Keratinocyte (primary cell): ENCODE measurements around the gene TAL1. TPM values are rescaled to one million over a fixed set of nuclear protein-coding genes. Genes with fewer than 3 reads are reported as not detected.

Experiments used
- DNase-seq: peaks from one replicate; pipeline ENCODE4 v3.0.0-alpha.2; 2011; ENCODE audit warnings: low read depth, missing footprints, low spot score
- FAIRE-seq: peaks from 2 replicates; lab custom pipeline; 2011; peaks lifted over from hg19 to GRCh38; lab: Jason Lieb, UNC
- H2AFZ ChIP-seq: 2 replicates; pipeline ENCODE4 v1.6.0; 2012; ENCODE audit warnings: low read length, control low read depth, inconsistent platforms; ENCODE audit not compliant: control insufficient read depth
- H3K27ac ChIP-seq: 2 replicates; pipeline ENCODE4 v1.5.1; 2011; ENCODE audit warnings: low read length; ENCODE audit not compliant: control insufficient read depth, insufficient read depth
- H3K27me3 ChIP-seq: 3 replicates; pipeline ENCODE4 v1.6.0; 2011; ENCODE audit warnings: low read length; ENCODE audit not compliant: control insufficient read depth, insufficient read depth; ENCODE audit errors: extremely low read depth
- H3K36me3 ChIP-seq, 2 experiments: 2 replicates in 1 of 2; 3 replicates in 1 of 2; pipeline ENCODE4 v1.5.1; 2011; ENCODE audit warnings: low read length in 2 of 2, mild to moderate bottlenecking in 1 of 2; ENCODE audit not compliant: control insufficient read depth in 2 of 2, insufficient read depth in 2 of 2; ENCODE audit errors: extremely low read depth in 1 of 2
- H3K4me1 ChIP-seq: 3 replicates; pipeline ENCODE4 v1.5.1; 2011; ENCODE audit warnings: low read length; ENCODE audit not compliant: control insufficient read depth, insufficient read depth; ENCODE audit errors: extremely low read depth
- H3K4me2 ChIP-seq: 3 replicates; pipeline ENCODE4 v1.6.0; 2011; ENCODE audit warnings: low read depth, low read length; ENCODE audit not compliant: control insufficient read depth, insufficient read depth; ENCODE audit errors: extremely low read depth
- H3K4me3 ChIP-seq, 3 experiments: fragments of 200-600 bp in 1 of 3; sonication (generic) in 1 of 3; 2 replicates in 2 of 3; 3 replicates in 1 of 3; pipeline ENCODE4 v1.5.1; 2011 to 2016; ENCODE audit warnings: low read length in 3 of 3, mild to moderate bottlenecking in 3 of 3, control low read depth in 2 of 3, inconsistent platforms in 1 of 3, low read depth in 1 of 3, mixed read lengths in 1 of 3, mixed run types in 1 of 3, moderate library complexity in 1 of 3; ENCODE audit not compliant: control insufficient read depth in 2 of 3, insufficient read depth in 2 of 3; ENCODE audit errors: extremely low read depth in 1 of 3
- H3K79me2 ChIP-seq: 2 replicates; pipeline ENCODE4 v1.6.0; 2012; ENCODE audit warnings: low read length; ENCODE audit not compliant: control insufficient read depth, insufficient read depth
- H3K9ac ChIP-seq: 3 replicates; pipeline ENCODE4 v1.6.0; 2011; ENCODE audit warnings: low read length; ENCODE audit not compliant: control insufficient read depth, insufficient read depth; ENCODE audit errors: extremely low read depth
- H3K9me1 ChIP-seq: 3 replicates; pipeline ENCODE4 v1.6.0; 2011; ENCODE audit warnings: low read length; ENCODE audit not compliant: control insufficient read depth, insufficient read depth; ENCODE audit errors: extremely low read depth
- H3K9me3 ChIP-seq: 2 replicates; pipeline ENCODE4 v1.5.1; 2012; ENCODE audit warnings: low read depth, low read length; ENCODE audit not compliant: control insufficient read depth
- H4K20me1 ChIP-seq: 3 replicates; pipeline ENCODE4 v1.6.0; 2011; ENCODE audit warnings: low read length; ENCODE audit not compliant: control insufficient read depth, insufficient read depth; ENCODE audit errors: extremely low read depth
- EZH2 ChIP-seq: IDR thresholded peaks from one replicate; pipeline ENCODE4 v1.6.1; 2012; ENCODE audit warnings: inconsistent platforms, mild to moderate bottlenecking, low read length, moderate library complexity
- dilution Hi-C: fragments of 300-500 bp; cut with MboI; formaldehyde crosslinking; loops from one replicate; pipeline ENCODE4 v1.7.0; 2020; ENCODE audit warnings: low sequenced_read_pairs; ENCODE audit not compliant: extremely low pct_ligation_motif_present
- polyA plus RNA-seq, 5 experiments: library from polyadenylated mRNA; depleted of rRNA in 3 of 5; stranded (reverse) in 3 of 5; stranded (forward) in 1 of 5; unstranded in 1 of 5; fragments of >200 nt; gene quantifications; 1 replicate in 1 of 5; 2 replicates in 3 of 5; 3 replicates in 1 of 5; pipeline versions ENCODE4 v1.2.1 to v1.2.3, GENCODE V29; 2011 to 2012; ENCODE audit warnings: missing spikeins in 2 of 5, low read depth in 1 of 5, low replicate concordance in 1 of 5
- TF ChIP-seq, protein P1 (sequence below), 3 experiments: IDR thresholded peaks in 1 of 3; conservative IDR thresholded peaks in 1 of 3; optimal IDR thresholded peaks in 1 of 3; 2 replicates in 2 of 3; 3 replicates in 1 of 3; pipeline versions ENCODE3 to v1.5.1; 2011; ENCODE audit warnings: low read length in 3 of 3, mild to moderate bottlenecking in 3 of 3, moderate library complexity in 2 of 3, control low read depth in 1 of 3, inconsistent platforms in 1 of 3; ENCODE audit not compliant: insufficient read depth in 2 of 3; ENCODE audit errors: extremely low read depth in 1 of 3

Gene TAL1
- polyA plus RNA-seq, 1 donor (not counting 4 experiments of a cell fraction or from before 2014, with no cell fraction given): not detected

GRCh38 chr1:47225430-47226100, 6.5 kb downstream of the TAL1 start:
- H3K4me1 ChIP-seq: no peaks in the 10 kb centered on the region
- no peak overlapping the region for H3K9ac ChIP-seq
- H2AFZ ChIP-seq: no peak overlapping the region
- H3K9me3 ChIP-seq: no peaks in the 10 kb centered on the region
- no peak overlapping the region for H3K27ac ChIP-seq
- H4K20me1 ChIP-seq: peaks cover 5% of the 10 kb centered on the region
- no peaks in the 10 kb centered on the region for H3K9me1 ChIP-seq
- H3K4me3 ChIP-seq: no peak overlapping the region
- DNase-seq (no peak), FAIRE-seq (no peak)
- TF ChIP-seq EZH2: no peak
- TF ChIP-seq, protein P1, sequence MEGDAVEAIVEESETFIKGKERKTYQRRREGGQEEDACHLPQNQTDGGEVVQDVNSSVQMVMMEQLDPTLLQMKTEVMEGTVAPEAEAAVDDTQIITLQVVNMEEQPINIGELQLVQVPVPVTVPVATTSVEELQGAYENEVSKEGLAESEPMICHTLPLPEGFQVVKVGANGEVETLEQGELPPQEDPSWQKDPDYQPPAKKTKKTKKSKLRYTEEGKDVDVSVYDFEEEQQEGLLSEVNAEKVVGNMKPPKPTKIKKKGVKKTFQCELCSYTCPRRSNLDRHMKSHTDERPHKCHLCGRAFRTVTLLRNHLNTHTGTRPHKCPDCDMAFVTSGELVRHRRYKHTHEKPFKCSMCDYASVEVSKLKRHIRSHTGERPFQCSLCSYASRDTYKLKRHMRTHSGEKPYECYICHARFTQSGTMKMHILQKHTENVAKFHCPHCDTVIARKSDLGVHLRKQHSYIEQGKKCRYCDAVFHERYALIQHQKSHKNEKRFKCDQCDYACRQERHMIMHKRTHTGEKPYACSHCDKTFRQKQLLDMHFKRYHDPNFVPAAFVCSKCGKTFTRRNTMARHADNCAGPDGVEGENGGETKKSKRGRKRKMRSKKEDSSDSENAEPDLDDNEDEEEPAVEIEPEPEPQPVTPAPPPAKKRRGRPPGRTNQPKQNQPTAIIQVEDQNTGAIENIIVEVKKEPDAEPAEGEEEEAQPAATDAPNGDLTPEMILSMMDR (optimal IDR thresholded peaks at IDR 0.05 in 1 of 3, IDR thresholded peaks at IDR 0.05 in 1 of 3, conservative IDR thresholded peaks at IDR 0.05 in 1 of 3; ENCODE audit: extremely low read depth in 1 of 3, insufficient read depth in 2 of 3, low read length in 3 of 3): no peak
- peaks cover 82% of the 10 kb centered on the region for H3K27me3 ChIP-seq
- no peak overlapping the region for H3K4me2 ChIP-seq
- H3K36me3 ChIP-seq: no peaks in the 10 kb centered on the region
- dilution Hi-C loops: no loop called here
- H3K79me2 ChIP-seq: no peaks in the 10 kb centered on the region

DNA sequence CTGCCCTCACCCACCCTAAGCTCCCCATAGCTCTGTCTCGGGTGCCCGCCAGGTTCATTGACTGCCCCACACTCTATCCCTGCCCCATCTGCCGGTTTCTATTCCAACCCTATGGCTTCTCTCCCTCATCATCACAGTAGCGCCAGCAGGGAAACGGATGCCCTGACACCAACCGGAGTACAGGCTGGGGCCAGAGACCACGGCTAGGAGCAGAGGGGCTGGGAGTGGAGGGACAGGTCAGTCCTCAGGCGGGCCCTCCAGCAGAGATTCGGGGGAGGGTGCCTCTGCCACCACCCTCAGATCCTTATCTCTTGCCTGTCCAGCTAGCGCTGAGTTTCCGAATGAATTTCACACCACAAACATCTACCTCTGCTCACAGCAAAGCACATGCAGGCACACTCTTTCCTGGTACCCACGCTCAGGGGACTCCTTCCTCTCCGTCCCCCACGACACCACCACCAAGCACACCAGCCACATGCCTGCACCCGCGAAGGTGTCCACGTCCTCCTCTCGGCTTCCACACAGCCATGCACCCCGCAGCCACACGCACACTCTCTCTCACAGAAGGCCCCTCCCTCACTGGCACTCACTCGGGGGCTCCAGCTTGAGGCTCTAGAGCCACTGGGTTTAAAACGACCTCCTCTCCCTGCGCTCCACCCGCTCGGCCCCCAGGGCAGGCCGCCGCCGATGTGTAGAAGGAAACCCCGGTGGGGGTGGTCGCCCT, 7.2 kb downstream of the TAL1 start:
- no peaks in the 10 kb centered on the region for H3K9me3 ChIP-seq
- no peak overlapping the region for H2AFZ ChIP-seq
- H3K9me1 ChIP-seq: no peaks in the 10 kb centered on the region
- H3K4me1 ChIP-seq: no peaks in the 10 kb centered on the region
- no peak overlapping the region for H3K9ac ChIP-seq
- H3K27ac ChIP-seq: no peak overlapping the region
- H3K36me3 ChIP-seq: no peaks in the 10 kb centered on the region
- H3K4me3 ChIP-seq: no peak overlapping the region
- H3K27me3 ChIP-seq: peaks cover 75% of the 10 kb centered on the region
- H3K79me2 ChIP-seq: no peaks in the 10 kb centered on the region
- dilution Hi-C loops: no loop called here
- FAIRE-seq: no peak
- no peaks in the 10 kb centered on the region for H4K20me1 ChIP-seq
- DNase-seq: no peak
- H3K4me2 ChIP-seq: no peak overlapping the region
- TF ChIP-seq, protein P1 (optimal IDR thresholded peaks at IDR 0.05 in 1 of 3, IDR thresholded peaks at IDR 0.05 in 1 of 3, conservative IDR thresholded peaks at IDR 0.05 in 1 of 3; ENCODE audit: extremely low read depth in 1 of 3, insufficient read depth in 2 of 3, low read length in 3 of 3): no peak
- TF ChIP-seq EZH2: peak; percentile 99
